Hematopoietic multipotent progenitor cell treated with erythropoietin and hydrocortisone succinate and interleukin-3 and kit ligand, for 15 days (in vitro differentiated cells): ENCODE measurements around the gene LGI4.
"Not testable (repeated sequence)": the region's sequence is repeated elsewhere in the genome, so short reads cannot be mapped to it uniquely, and the experiment has no call there.

Experiments used
- DNase-seq: peaks from one replicate; pipeline ENCODE4 v3.0.0-alpha.2; 2015; ENCODE audit warnings: low spot score

LGI4 gene

GRCh38 chr19:35141837-35142605, 7.2 kb upstream of the LGI4 start:
- no peak for DNase-seq

- peak; percentile 85 for DNase-seq
These were observed 6.3 kb upstream of the LGI4 start for GRCh38 chr19:35140962-35141836.

DNA sequence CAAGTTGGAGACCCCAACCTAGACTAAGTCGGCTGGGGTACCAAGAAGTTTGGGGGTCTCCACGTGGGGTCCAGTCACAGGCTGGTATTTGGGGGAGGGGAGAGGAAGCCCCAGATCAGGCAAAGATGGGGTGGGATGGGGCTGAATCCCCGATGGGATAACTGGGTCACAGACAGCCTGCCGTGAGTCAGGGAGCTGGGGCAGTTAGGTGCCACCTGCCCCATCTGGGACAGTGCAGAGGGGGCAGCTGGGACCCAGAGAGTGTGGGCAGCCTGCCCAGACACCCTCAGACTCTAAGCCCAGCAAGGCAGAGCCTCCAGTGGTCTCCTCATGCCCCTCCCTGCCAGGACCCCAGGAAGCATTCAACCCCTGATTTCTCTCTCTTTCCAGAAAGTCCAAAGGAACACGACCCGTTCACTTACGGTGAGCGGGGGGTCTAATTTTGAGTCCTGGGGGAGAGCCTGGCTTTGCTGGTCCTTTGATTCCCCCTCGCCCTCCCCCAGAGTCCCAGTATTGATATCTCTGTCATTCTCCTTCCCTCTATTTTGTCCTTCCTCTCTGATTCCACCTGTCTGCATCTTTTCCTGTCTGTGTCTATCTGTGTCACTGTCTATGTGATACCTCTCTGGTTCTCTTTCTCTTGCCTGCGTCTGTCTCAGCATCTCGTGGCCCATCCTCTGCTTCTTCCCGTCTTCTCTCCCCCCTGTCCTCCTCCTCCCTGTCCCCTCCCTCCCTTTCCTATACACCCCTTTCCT, 5.5 kb upstream of the LGI4 start:
- no peak for DNase-seq

- DNase-seq = no peak
These were observed 3.5 kb upstream of the LGI4 start, which contains the start of gene FXYD1 for GRCh38 chr19:35138305-35138892. Gene FXYD1, plus strand, starts transcription at chr19:35138824. Its CDS starts 1,256 bp downstream, at chr19:35140080.

DNA sequence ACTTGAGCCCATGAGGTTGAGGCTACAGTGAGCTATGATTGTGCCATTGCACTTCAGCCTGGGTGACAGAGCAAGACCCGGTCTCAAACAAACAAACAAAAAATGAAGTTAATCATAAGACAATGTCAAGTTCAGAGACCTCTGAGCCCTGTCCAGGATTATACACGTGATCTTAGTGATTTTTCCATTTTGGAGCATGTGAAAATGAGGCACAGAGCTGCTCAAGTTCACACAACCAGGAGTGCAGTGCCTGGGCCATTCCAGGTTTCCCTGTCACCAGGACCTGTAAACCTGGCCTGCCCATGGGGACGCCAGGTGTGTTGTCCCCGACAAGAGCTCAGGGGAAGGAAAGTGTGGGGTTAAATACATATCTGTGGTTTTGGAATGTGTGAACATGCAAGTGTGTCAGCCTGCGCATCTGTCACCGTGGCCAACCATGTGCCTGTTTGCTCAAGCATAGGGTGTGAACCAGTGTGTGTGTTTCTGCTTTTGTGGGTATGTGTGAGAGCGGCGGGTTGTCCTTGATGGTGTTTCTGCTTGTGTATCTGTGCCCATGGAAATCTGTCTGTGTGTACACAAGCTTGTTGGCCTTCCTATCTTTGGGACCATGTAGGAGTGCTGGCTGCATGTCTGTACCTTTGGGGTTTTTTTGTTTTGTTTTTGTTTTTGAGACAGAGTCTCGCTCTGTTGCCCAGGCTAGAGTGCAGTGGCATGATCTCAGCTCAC, 2.3 kb upstream of the LGI4 start:
- no peak for DNase-seq

- DNase-seq = no peak
These were observed 1.4 kb upstream of the LGI4 start for GRCh38 chr19:35136231-35136630.

GRCh38 chr19:35135389-35135909, 590 bp upstream of the LGI4 start:
- DNase-seq = peak; percentile 65

- DNase-seq = no peak
These were observed 1.0 kb downstream of the LGI4 start for GRCh38 chr19:35133826-35134225.

DNA sequence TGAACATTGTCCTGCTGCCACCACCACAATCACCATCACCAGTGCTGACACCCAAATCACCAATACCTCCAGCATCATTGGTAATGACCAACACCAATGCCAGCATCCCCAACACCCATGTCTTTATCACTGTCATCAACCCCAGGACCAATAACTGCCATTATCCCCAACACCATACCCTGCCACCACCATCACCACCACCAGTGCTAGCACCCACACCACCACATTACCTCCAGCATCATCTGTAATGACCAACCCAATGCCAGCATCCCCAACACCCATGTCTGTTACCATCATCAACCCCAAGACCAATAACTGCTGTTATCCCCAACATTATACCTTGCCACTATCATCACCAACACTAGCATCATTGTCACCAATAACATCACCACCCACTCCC, 2.6 kb downstream of the LGI4 start:
- DNase-seq = no peak

GRCh38 chr19:35130761-35131720, 3.8 kb downstream of the LGI4 start:
- DNase-seq = no peak

GRCh38 chr19:35129724-35130274, 5.1 kb downstream of the LGI4 start:
- DNase-seq = not testable (repeated sequence)

DNA sequence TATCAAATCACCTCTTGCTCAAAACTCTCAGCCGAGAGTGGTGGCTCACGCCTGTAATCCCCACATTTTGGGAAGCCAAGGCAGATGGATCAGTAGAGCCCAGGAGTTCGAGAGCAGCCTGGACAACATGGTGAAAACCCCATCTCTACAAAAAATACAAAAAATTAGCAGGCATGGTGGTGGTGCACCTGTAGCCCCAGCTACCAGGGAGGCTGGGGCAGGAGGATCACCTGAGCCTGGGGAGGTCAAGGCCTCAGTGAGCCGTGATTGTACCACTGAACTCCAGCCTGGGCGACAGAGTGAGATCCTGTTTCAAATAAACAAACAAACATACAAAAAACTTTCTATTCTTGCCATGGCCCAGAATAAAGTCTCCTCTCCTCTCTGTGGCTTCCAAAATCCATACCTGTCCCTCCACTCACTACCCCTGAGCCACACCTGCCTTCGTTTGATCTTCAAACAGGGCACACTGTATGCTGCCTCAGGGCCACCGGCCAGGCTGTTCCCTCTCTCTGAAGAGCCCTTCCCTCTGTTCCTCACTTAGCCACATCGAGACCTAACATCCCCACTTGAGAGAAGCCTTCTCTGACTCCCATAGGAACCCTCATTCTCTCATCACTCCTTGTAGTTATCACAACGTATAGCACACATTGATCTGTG, 6.3 kb downstream of the LGI4 start:
- DNase-seq = no peak

GRCh38 chr19:35127871-35128270, 7.0 kb downstream of the LGI4 start:
- no peak for DNase-seq

- no peak for DNase-seq
These were observed 8.3 kb downstream of the LGI4 start for GRCh38 chr19:35126624-35126959.

- DNase-seq = no peak
These were observed 8.9 kb downstream of the LGI4 start for GRCh38 chr19:35125749-35126623.

DNA sequence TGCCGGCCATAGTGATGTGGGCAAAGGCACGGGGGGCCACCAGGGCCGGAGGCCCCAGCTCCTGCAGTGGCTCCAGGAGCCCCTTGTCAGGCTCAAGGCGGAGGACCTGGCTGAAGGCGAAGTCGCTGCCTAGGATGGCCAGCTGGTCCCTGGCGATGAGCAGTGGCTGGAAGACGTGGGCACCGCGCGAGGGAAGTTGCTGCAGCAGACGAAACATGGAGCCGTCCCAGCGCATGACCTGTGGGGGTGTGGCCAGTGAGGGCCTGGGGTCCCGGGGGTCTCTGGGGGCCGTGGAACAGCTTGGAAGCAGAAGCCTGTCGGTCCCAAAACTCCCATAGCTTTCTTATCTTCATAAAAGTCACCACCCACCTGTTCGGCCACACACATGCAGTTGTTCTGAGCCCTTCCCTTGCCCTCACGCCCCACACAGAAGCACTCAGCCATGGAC, 9.6 kb downstream of the LGI4 start:
- DNase-seq = no peak

DNA sequence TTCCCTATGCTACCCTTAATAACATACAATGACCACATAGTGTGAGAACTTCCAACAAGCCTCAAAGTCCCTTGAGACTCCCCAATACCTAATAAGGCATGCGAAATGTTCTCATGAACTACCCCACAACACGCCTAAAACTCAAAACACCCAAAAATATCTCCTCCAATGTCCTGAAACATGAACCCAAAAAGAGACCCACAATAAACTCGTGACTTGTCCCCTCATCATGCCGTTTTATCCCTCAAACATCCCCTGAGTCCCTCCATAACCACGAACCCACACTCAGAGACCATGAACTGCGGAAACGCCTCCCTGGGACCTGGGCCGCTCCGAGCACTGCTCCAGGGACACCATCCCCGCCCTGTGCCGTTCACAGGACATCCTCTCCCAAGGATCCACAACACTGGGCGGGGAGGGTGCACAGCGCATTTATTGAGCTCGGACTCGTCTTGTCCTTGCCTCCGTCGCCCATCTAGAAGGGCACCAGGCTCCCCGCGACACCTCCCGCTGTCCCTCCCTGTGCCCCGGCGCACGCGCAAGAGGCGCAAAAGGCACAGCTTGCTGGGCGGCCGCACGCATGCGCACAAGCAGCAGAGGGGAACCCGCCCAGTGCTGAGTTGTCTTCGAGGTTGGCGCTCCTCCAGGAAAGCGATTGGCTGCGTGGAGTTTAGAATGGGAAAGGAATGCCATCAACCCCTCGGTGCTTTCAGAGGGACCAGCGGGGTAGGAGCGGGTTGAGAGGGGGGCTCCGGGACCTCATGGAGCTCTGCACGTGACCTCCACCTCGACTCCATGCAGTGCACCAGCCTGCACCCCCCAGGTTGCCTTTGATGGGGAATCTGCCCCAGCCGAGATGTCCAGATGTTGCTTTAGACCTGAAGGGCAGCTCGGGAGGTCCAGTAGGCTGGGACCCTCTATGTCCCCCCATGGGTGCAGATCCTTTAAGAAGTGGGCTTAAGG, 10.5 kb downstream of the LGI4 start:
- DNase-seq = peak; percentile 95
